MM.1S (cell line): ENCODE measurements around the gene STRADA.

Experiments used
- DNase-seq: peaks from one replicate; pipeline ENCODE4 v3.0.0-alpha.2; 2015
- H2AFZ ChIP-seq: fragments of 300-600 bp; sonication (generic); 2 replicates; pipeline ENCODE4 v1.6.0; 2016; ENCODE audit warnings: antibody characterized with exemption, low read length
- H3F3A ChIP-seq: fragments of 300-600 bp; sonication (generic); 2 replicates; pipeline ENCODE4 v1.6.1; 2016; ENCODE audit warnings: mild to moderate bottlenecking, antibody characterized with exemption, low read length, moderate library complexity, mixed read lengths; ENCODE audit not compliant: insufficient read depth
- H3K27ac ChIP-seq: fragments of 300-600 bp; sonication (generic); 2 replicates; pipeline ENCODE4 v1.5.1; 2016; ENCODE audit warnings: mild to moderate bottlenecking, low read length
- H3K27me3 ChIP-seq: fragments of 300-600 bp; sonication (generic); replicated peaks from 2 replicates; pipeline ENCODE4 v1.6.0; 2016; ENCODE audit warnings: low read length; ENCODE audit not compliant: insufficient read depth
- H3K36me3 ChIP-seq: fragments of 300-600 bp; sonication (generic); replicated peaks from 2 replicates; pipeline ENCODE4 v1.6.1; 2016; ENCODE audit warnings: mild to moderate bottlenecking, low read length, mixed read lengths; ENCODE audit not compliant: insufficient read depth
- H3K4me1 ChIP-seq: fragments of 300-600 bp; sonication (generic); 2 replicates; pipeline ENCODE4 v1.6.1; 2016; ENCODE audit warnings: low read length, mixed read lengths
- H3K4me2 ChIP-seq: fragments of 300-600 bp; sonication (generic); 2 replicates; pipeline ENCODE4 v1.6.0; 2016; ENCODE audit warnings: low read depth, low read length
- H3K4me3 ChIP-seq: fragments of 300-600 bp; sonication (generic); 2 replicates; pipeline ENCODE4 v1.5.1; 2016; ENCODE audit warnings: low read length, mixed read lengths
- H3K79me2 ChIP-seq: fragments of 300-600 bp; sonication (generic); 2 replicates; pipeline ENCODE4 v1.6.1; 2016; ENCODE audit warnings: mixed run types, low read length, mixed read lengths
- H3K9ac ChIP-seq: fragments of 300-600 bp; sonication (generic); 2 replicates; pipeline ENCODE4 v1.6.1; 2016; ENCODE audit warnings: low read length, mixed read lengths
- H3K9me2 ChIP-seq: fragments of 300-600 bp; sonication (generic); replicated peaks from 2 replicates; pipeline ENCODE4 v1.6.1; 2016; ENCODE audit warnings: mild to moderate bottlenecking, low read length, mixed read lengths; ENCODE audit not compliant: insufficient read depth
- H3K9me3 ChIP-seq: fragments of 300-600 bp; sonication (generic); replicated peaks from 2 replicates; pipeline ENCODE4 v1.6.1; 2016; ENCODE audit warnings: mild to moderate bottlenecking, low read length, mixed read lengths; ENCODE audit not compliant: insufficient read depth
- H4K20me1 ChIP-seq: fragments of 300-600 bp; sonication (generic); 2 replicates; pipeline ENCODE4 v1.6.1; 2016; ENCODE audit warnings: mild to moderate bottlenecking, low read length, moderate library complexity, mixed read lengths; ENCODE audit not compliant: insufficient read depth
- CTCF ChIP-seq: fragments of 300-600 bp; sonication (generic); IDR thresholded peaks from 2 replicates; pipeline ENCODE4 v1.5.1; 2016; ENCODE audit warnings: antibody characterized with exemption, low read length, mixed read lengths
- EZH2 ChIP-seq: fragments of 300-600 bp; sonication (generic); optimal IDR thresholded peaks from 2 replicates; pipeline ENCODE3; 2017; ENCODE audit warnings: low read depth, mild to moderate bottlenecking, antibody characterized with exemption, low read length, mixed read lengths
- EZH2phosphoT487 ChIP-seq: fragments of 300-600 bp; sonication (generic); IDR thresholded peaks from 2 replicates; pipeline ENCODE4 v1.6.1; 2018; ENCODE audit warnings: antibody characterized with exemption, low read length

STRADA gene

DNA sequence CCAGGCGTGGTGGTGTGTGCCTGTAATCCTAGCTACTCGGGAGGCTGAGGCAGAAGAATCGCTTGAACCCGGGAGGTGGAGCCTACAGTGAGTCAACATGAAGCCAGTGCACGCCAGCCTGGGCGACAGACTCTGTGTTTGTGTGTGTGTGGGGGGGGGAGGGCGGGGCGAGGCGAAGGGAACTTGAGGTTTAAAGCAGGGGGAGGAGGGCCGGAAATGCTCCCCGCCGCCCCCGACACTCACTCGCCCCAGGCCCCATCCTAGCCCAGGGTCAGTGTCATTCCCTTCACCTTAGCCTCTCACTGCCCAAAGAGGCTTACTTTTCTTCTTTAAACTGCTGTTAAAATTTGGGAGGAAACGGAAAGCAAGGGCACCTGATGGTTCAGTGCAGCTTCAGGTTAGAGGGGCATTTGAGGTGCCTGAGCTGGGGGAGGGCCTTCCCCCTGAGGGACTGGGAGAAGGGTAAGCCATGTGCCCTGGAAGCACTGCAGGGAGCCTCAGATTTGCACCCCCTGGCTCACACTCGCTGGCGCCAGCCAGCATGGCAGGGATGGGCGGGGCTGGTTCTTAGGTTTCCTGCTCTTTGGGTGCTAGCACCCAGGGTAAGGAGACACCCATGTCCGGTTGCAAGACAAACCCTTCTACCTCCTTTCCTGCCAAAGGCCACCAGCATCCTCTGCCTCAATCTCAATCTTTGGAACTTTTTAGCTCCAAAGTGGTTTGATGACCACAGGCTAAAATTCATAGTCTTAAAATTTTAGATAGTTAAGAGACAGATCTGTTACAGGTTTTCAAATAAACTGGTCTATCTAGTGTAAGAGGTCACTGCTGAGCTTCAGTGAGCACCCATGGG, 39.5 kb downstream of the STRADA start:
- H3K4me2 ChIP-seq, result no peak overlapping the region
- no peaks in the 10 kb centered on the region for H3K9me2 ChIP-seq
- H3K9me3 ChIP-seq, result no peaks in the 10 kb centered on the region
- H3K9ac ChIP-seq, result no peak overlapping the region
- H2AFZ ChIP-seq, result no peak overlapping the region
- H3K4me1 ChIP-seq, result peaks cover 5% of the 10 kb centered on the region
- TF ChIP-seq EZH2phosphoT487 (no peak), EZH2 (no peak), CTCF (no peak)
- no peaks in the 10 kb centered on the region for H4K20me1 ChIP-seq
- H3K27ac ChIP-seq, result no peak overlapping the region
- H3K36me3 ChIP-seq, result no peaks in the 10 kb centered on the region
- no peak for DNase-seq
- no peaks in the 10 kb centered on the region for H3K79me2 ChIP-seq
- H3F3A ChIP-seq, result no peaks in the 10 kb centered on the region
- no peak overlapping the region for H3K4me3 ChIP-seq
- no peaks in the 10 kb centered on the region for H3K27me3 ChIP-seq

DNA sequence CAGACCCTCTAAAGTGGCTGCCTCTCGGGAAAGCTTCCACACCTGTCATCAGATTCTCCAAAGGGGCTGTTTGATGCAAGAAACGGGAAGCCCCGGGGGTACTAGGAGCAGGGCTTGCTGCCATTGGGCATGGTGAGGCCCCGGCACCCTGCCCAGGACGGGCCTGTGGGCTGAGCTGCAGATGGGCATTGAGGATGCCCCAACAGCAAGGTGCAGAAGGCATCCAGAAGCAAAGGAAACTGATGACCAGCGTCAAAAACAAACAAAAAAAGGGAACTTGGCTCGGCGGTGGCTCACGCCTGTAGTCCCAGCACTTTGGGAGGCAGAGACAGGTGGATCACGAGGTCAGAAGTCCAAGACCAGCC, 40.2 kb downstream of the STRADA start:
- no peak for DNase-seq
- Histone ChIP-seq H3K27ac (no peak overlapping the region), H3K79me2 (no peaks in the 10 kb centered on the region), H3F3A (no peaks in the 10 kb centered on the region), H3K4me1 (peaks cover 5% of the 10 kb centered on the region), H3K9ac (no peak overlapping the region), H2AFZ (no peak overlapping the region), H3K36me3 (no peaks in the 10 kb centered on the region), H4K20me1 (no peaks in the 10 kb centered on the region), H3K27me3 (no peaks in the 10 kb centered on the region), H3K4me3 (no peak overlapping the region), H3K4me2 (no peak overlapping the region), H3K9me3 (no peaks in the 10 kb centered on the region), H3K9me2 (no peaks in the 10 kb centered on the region)
- no peak for TF ChIP-seq CTCF

DNA sequence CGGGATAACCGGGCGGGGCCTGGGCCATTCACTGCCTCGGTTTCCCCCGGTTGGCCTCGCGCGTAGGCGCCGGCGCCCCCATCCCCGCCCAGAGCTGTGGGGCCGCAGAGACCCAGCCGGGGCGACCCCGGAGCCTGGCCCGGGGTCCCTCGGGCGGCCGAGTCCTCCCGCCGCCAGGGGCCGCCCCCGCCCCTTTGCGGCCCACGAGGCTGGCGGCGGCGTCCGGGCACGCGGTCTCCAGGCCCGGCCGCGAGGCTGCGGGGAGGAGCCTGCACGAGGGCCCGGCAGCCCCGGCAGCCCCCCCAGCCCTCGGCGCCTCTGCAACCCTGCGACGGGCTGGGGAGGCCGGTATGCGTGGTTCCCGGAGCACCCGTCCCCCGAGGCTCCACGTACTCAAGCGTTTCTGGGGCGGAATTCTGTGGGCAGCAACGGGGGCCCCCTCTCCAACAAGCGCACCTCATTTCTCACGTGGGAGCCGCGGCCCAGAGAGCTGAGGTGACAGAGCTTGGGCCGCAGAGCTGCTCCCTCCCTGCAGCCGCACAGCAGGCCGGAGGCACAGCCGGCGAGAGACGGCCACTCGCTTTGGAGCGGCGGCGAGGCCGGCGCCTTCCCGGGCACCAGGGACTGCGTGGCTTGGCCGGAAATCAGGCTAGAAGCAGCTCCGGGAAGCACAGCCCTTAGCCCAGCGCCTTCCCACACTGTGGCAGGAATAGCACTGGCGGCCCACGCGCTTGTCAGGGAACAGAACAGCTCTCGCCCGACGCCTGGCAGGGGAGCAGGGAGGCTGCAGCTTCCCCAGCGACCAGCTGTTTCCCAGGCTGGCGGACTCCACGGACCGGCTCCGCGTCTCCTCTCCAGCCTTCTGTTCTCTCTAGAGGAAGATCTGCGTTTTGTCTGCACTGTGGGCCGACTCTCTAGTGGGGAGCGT, 40.8 kb downstream of the STRADA start:
- no peak overlapping the region for H2AFZ ChIP-seq
- no peaks in the 10 kb centered on the region for H3K9me3 ChIP-seq
- H4K20me1 ChIP-seq, result no peaks in the 10 kb centered on the region
- DNase-seq, result no peak
- H3K4me2 ChIP-seq, result peak overlapping the region; percentile 45; the same call in 1 of the 2 replicates
- H3K9me2 ChIP-seq, result no peaks in the 10 kb centered on the region
- H3K9ac ChIP-seq, result no peak overlapping the region
- no peaks in the 10 kb centered on the region for H3K36me3 ChIP-seq
- no peaks in the 10 kb centered on the region for H3K27me3 ChIP-seq
- H3K79me2 ChIP-seq, result no peaks in the 10 kb centered on the region
- H3K4me3 ChIP-seq, result no peak overlapping the region
- no peaks in the 10 kb centered on the region for H3F3A ChIP-seq
- no peak for TF ChIP-seq EZH2
- TF ChIP-seq CTCF, result no peak
- no peak for TF ChIP-seq EZH2phosphoT487
- peaks cover 5% of the 10 kb centered on the region for H3K4me1 ChIP-seq
- no peak overlapping the region for H3K27ac ChIP-seq
